SK-N-SH treated with all-trans-retinoic acid at 6 μM for 48 hours (cell line): ENCODE measurements around the gene AZU1.

Experiments used
- ATAC-seq: fragments of 200-7000 bp; cut with Tn5 transposase; 3 replicates; pipeline ENCODE4 v1.9.1; 2020; ENCODE audit warnings: mild to moderate bottlenecking, moderate library complexity
- ARNTL ChIP-seq: fragments of 450-650 bp; formaldehyde crosslinking; IDR thresholded peaks from 2 replicates; pipeline ENCODE4 v1.5.0; 2020; ENCODE audit warnings: low read depth, mild to moderate bottlenecking, moderate library complexity, borderline replicate concordance
- CREB5 ChIP-seq: fragments of 250-450 bp; sonication (Bioruptor Pico); IDR thresholded peaks from 2 replicates; pipeline ENCODE4 v1.5.1; 2020; ENCODE audit warnings: low read depth, mild to moderate bottlenecking, moderate library complexity
- CSDC2 ChIP-seq: fragments of 250-450 bp; sonication (Bioruptor Pico); IDR thresholded peaks from 2 replicates; pipeline ENCODE4 v1.5.0; 2020; ENCODE audit warnings: mild to moderate bottlenecking, moderate library complexity
- CSRNP3 ChIP-seq: fragments of 250-450 bp; sonication (Bioruptor Pico); IDR thresholded peaks from 2 replicates; pipeline ENCODE4 v1.5.1; 2021; ENCODE audit warnings: mild to moderate bottlenecking, moderate library complexity
- ESRRG ChIP-seq: fragments of 250-450 bp; sonication (Bioruptor Pico); IDR thresholded peaks from 2 replicates; pipeline ENCODE4 v1.6.1; 2021; ENCODE audit warnings: mild to moderate bottlenecking
- ISL1 ChIP-seq: fragments of 250-450 bp; sonication (Bioruptor Pico); IDR thresholded peaks from 2 replicates; pipeline ENCODE4 v2.1.2; 2022; ENCODE audit warnings: mild to moderate bottlenecking, moderate library complexity
- OSR1 ChIP-seq: fragments of 250-450 bp; sonication (Bioruptor Pico); IDR thresholded peaks from 2 replicates; pipeline ENCODE4 v1.8.0; 2022; ENCODE audit warnings: moderate library complexity, mild to moderate bottlenecking, inconsistent platforms
- POU6F1 ChIP-seq: fragments of 250-450 bp; sonication (Bioruptor Pico); IDR thresholded peaks from 2 replicates; pipeline ENCODE4 v1.8.0; 2021; ENCODE audit warnings: low read depth, mild to moderate bottlenecking, moderate library complexity, borderline replicate concordance
- RARB ChIP-seq: fragments of 250-450 bp; sonication (Bioruptor Pico); IDR thresholded peaks from 2 replicates; pipeline ENCODE4 v1.8.0; 2021; ENCODE audit warnings: mild to moderate bottlenecking, moderate library complexity
- SNAI2 ChIP-seq: fragments of 250-450 bp; sonication (Bioruptor Pico); IDR thresholded peaks from 2 replicates; pipeline ENCODE4 v1.5.0; 2020; ENCODE audit warnings: mild to moderate bottlenecking, moderate library complexity
- TCF4 ChIP-seq: fragments of 250-450 bp; sonication (Bioruptor Pico); IDR thresholded peaks from 2 replicates; pipeline ENCODE4 v1.8.0; 2021; ENCODE audit warnings: mild to moderate bottlenecking, moderate library complexity, borderline replicate concordance
- TOX ChIP-seq: fragments of 250-450 bp; sonication (Bioruptor Pico); IDR thresholded peaks from 2 replicates; pipeline ENCODE4 v1.8.0; 2021; ENCODE audit warnings: mild to moderate bottlenecking, moderate library complexity, borderline replicate concordance
- TSHZ2 ChIP-seq: fragments of 250-450 bp; sonication (Bioruptor Pico); IDR thresholded peaks from 2 replicates; pipeline ENCODE4 v1.5.0; 2020; ENCODE audit warnings: mild to moderate bottlenecking, moderate library complexity
- ZC3H10 ChIP-seq: fragments of 250-450 bp; sonication (Bioruptor Pico); IDR thresholded peaks from 2 replicates; pipeline ENCODE4 v1.5.1; 2021; ENCODE audit warnings: mild to moderate bottlenecking, moderate library complexity
- ZFP3 ChIP-seq: fragments of 250-450 bp; sonication (Bioruptor Pico); IDR thresholded peaks from 2 replicates; pipeline ENCODE4 v1.5.0; 2020; ENCODE audit warnings: mild to moderate bottlenecking, moderate library complexity
- ZNF8 ChIP-seq: fragments of 450-650 bp; formaldehyde crosslinking; IDR thresholded peaks from 2 replicates; pipeline ENCODE4 v1.5.0; 2020; ENCODE audit warnings: mild to moderate bottlenecking, moderate library complexity

The AZU1 gene

GRCh38 chr19:795073-795611, 32.5 kb upstream of the AZU1 start:
- TF ChIP-seq POU6F1 (CRISPR knock-in tag) (no peak), ZNF8 (CRISPR knock-in tag) (no peak), ARNTL (CRISPR knock-in tag) (no peak), OSR1 (CRISPR knock-in tag) (no peak), TOX (CRISPR knock-in tag) (no peak), RARB (no peak), TCF4 (CRISPR knock-in tag) (no peak), SNAI2 (CRISPR knock-in tag) (no peak), ZFP3 (CRISPR knock-in tag) (no peak), TSHZ2 (CRISPR knock-in tag) (no peak), ISL1 (no peak), ESRRG (no peak), CSRNP3 (no peak), CREB5 (no peak)
- TF ChIP-seq, all 23 proteins: peak for 0
- no peak for ATAC-seq

- no peak for ATAC-seq
- no peak for TF ChIP-seq OSR1 (CRISPR knock-in tag)
- TF ChIP-seq, all 23 proteins: peak for 0
Observed at GRCh38 chr19:795691-796581, 31.7 kb upstream of the AZU1 start.

- peak; percentile 88 for ATAC-seq
- TF ChIP-seq TSHZ2 (CRISPR knock-in tag) (peak; percentile 96), ARNTL (CRISPR knock-in tag) (peak; percentile 93), CSRNP3 (no peak), ZC3H10 (CRISPR knock-in tag) (no peak), SNAI2 (CRISPR knock-in tag) (peak; percentile 33; the same call in 1 of the 2 replicates), CSDC2 (CRISPR knock-in tag) (peak; percentile 67; the same call in 1 of the 2 replicates), ZFP3 (CRISPR knock-in tag) (peak; percentile 29; the same call in 1 of the 2 replicates)
Observed at GRCh38 chr19:796692-797527, 30.7 kb upstream of the AZU1 start, which contains the start of gene PTBP1. PTBP1 (plus strand) TSS chr19:797452; CDS start chr19:797498, 46 bp downstream.
